OCI-LY3 (cell line): ENCODE results near the gene FAM83G.

ENCODE experiments used
- H2AFZ ChIP-seq: fragments of 200-600, 300-600 bp; shearing (Covaris generic); 2 replicates; pipeline ENCODE4 v1.6.0; 2014; ENCODE audit warnings: antibody characterized with exemption, low read depth, low read length
- H3K27ac ChIP-seq: fragments of 200-600, 300-600 bp; sonication (generic); 2 replicates; pipeline ENCODE4 v1.5.1; 2014; ENCODE audit warnings: mild to moderate bottlenecking, low read length, moderate library complexity, mixed read lengths
- H3K27me3 ChIP-seq: fragments of 200-600, 300-600 bp; sonication (generic); 2 replicates; pipeline ENCODE4 v1.6.1; 2014; ENCODE audit warnings: low read depth, low read length, mixed read lengths
- H3K36me3 ChIP-seq: fragments of 200-600, 300-600 bp; sonication (generic); replicated peaks from 2 replicates; pipeline ENCODE3; 2014; ENCODE audit warnings: low read depth, low read length, mixed read lengths
- H3K4me1 ChIP-seq: fragments of 300-600, 200-600 bp; sonication (generic); 2 replicates; pipeline ENCODE4 v1.6.1; 2014; ENCODE audit warnings: low read length, mixed read lengths
- H3K4me2 ChIP-seq: fragments of 200-600, 300-600 bp; sonication (generic); 2 replicates; pipeline ENCODE4 v1.6.1; 2014; ENCODE audit warnings: low read length, mixed read lengths
- H3K4me3 ChIP-seq: fragments of 300-600, 200-600 bp; sonication (generic); 2 replicates; pipeline ENCODE4 v1.5.1; 2014; ENCODE audit warnings: antibody characterized with exemption, mild to moderate bottlenecking, low read length, moderate library complexity
- H3K79me2 ChIP-seq: fragments of 300-600, 200-600 bp; shearing (Covaris generic); 2 replicates; pipeline ENCODE4 v1.6.1; 2014; ENCODE audit warnings: mild to moderate bottlenecking, low read length, mixed read lengths
- H3K9ac ChIP-seq: fragments of 300-600, 200-600 bp; shearing (Covaris generic); 2 replicates; pipeline ENCODE4 v1.6.0; 2014; ENCODE audit warnings: mild to moderate bottlenecking, low read length, moderate library complexity
- H3K9me3 ChIP-seq: fragments of 200-600, 300-600 bp; shearing (Covaris generic); 2 replicates; pipeline ENCODE4 v1.6.1; 2014; ENCODE audit warnings: low read length, mixed read lengths; ENCODE audit not compliant: insufficient read depth
- H4K20me1 ChIP-seq: fragments of 200-600, 300-600 bp; sonication (generic); 2 replicates; pipeline ENCODE4 v1.6.1; 2016; ENCODE audit warnings: low read length, mixed read lengths; ENCODE audit not compliant: insufficient read depth
- EZH2phosphoT487 ChIP-seq: fragments of 200-600 bp; shearing (Covaris generic); IDR thresholded peaks from 2 replicates; pipeline ENCODE4 v1.6.1; 2018; ENCODE audit warnings: antibody characterized with exemption, mixed run types, low read depth
- TF ChIP-seq, protein P1 (sequence below): fragments of 200-600, 300-600 bp; sonication (generic); IDR thresholded peaks from 2 replicates; pipeline ENCODE4 v1.5.1; 2014; ENCODE audit warnings: antibody characterized with exemption, low read length, low read depth

FAM83G gene

DNA sequence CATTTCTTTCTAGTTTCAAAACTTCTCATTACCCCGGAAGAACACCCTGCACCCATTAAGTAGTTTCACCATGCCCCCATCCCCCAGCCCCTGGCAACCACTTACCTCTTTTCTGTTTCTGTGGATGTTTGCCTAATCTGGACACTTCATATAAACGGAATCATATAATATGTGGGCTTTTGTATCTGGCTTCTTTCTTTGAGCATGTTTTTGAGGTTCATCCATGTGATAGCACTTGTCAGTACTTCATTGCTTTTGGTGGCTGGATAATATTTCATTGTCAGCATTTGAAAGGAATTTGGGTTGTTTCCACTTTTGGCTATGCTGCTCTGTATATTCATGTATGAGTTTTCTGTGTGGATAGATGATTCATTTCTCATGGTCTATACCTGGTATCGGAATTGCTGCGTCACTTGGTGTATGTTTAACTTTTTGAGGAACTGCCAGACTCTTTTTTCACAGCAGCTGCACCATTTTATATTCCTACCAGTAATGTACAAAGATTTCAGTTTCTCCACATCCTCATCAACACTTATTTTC lies 82.6 kb downstream of the FAM83G start:
- Histone ChIP-seq H3K79me2 (peaks cover 51% of the 10 kb centered on the region), H2AFZ (no peak overlapping the region), H3K4me3 (peak overlapping the region; percentile 71), H3K36me3 (peaks cover 11% of the 10 kb centered on the region), H3K9ac (peak overlapping the region; percentile 99), H3K4me1 (peaks cover 61% of the 10 kb centered on the region), H3K9me3 (no peaks in the 10 kb centered on the region), H4K20me1 (no peaks in the 10 kb centered on the region), H3K27me3 (no peaks in the 10 kb centered on the region), H3K27ac (peak overlapping the region; percentile 100), H3K4me2 (peak overlapping the region; percentile 95)
- TF ChIP-seq EZH2phosphoT487 = no peak
- TF ChIP-seq, protein P1, sequence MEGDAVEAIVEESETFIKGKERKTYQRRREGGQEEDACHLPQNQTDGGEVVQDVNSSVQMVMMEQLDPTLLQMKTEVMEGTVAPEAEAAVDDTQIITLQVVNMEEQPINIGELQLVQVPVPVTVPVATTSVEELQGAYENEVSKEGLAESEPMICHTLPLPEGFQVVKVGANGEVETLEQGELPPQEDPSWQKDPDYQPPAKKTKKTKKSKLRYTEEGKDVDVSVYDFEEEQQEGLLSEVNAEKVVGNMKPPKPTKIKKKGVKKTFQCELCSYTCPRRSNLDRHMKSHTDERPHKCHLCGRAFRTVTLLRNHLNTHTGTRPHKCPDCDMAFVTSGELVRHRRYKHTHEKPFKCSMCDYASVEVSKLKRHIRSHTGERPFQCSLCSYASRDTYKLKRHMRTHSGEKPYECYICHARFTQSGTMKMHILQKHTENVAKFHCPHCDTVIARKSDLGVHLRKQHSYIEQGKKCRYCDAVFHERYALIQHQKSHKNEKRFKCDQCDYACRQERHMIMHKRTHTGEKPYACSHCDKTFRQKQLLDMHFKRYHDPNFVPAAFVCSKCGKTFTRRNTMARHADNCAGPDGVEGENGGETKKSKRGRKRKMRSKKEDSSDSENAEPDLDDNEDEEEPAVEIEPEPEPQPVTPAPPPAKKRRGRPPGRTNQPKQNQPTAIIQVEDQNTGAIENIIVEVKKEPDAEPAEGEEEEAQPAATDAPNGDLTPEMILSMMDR = no peak

DNA sequence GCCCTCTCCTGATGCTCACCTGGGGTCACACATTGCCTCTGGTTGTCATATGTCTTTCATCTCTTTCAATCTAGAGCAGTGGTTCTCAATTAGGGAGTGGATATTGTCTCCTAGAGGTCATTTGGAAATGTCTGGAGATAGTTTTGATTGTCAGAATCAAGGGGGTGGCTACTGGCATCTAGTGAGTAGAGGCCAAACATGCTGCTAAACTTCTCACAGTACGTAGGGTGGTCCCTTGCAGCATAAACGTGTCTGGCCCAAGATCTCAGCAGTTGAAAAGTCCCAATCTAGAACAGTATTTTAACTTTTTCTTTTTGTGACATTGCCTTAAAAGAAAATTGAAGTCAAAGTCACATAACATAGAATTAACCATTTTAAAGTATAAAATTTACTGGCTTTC lies 83.1 kb downstream of the FAM83G start:
- Histone ChIP-seq H3K4me2 (peak overlapping the region; percentile 95), H3K27ac (peak overlapping the region; percentile 100), H2AFZ (no peak overlapping the region), H3K4me1 (peaks cover 66% of the 10 kb centered on the region), H4K20me1 (no peaks in the 10 kb centered on the region), H3K27me3 (no peaks in the 10 kb centered on the region), H3K79me2 (peaks cover 51% of the 10 kb centered on the region), H3K9me3 (no peaks in the 10 kb centered on the region), H3K4me3 (peak overlapping the region; percentile 71), H3K36me3 (peaks cover 8% of the 10 kb centered on the region), H3K9ac (peak overlapping the region; percentile 99)
- TF ChIP-seq, protein P1 = no peak
- TF ChIP-seq EZH2phosphoT487 = no peak

DNA sequence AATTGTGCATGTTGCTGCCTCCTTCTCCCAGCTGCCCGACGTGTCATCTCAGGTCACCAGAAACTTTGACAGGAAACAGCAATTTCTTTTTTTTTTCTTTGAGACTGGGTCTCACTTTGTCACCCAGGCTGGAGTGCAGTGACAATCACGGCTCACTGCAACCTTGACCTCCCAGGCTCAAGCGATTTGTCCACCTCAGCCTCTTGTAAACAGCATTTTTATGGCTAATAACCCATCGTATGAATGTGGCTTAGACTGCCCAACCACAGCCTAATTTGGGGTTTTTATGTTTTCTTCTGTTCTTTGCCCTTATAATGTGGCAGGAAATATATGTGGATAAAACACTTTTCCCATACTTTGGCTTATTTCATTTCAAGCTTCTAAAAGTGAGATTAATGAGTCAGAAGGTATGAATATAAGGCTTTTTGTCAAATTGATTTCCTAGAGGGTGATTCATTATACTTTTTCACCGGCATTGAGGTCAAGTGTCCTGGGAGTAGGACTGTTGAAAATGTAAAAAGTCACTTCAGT lies 83.6 kb downstream of the FAM83G start:
- Histone ChIP-seq H3K4me1 (peaks cover 72% of the 10 kb centered on the region), H3K27ac (peak overlapping the region; percentile 100), H3K79me2 (peaks cover 51% of the 10 kb centered on the region), H3K27me3 (no peaks in the 10 kb centered on the region), H3K9me3 (no peaks in the 10 kb centered on the region), H3K36me3 (peaks cover 8% of the 10 kb centered on the region), H2AFZ (no peak overlapping the region), H3K4me3 (peak overlapping the region; percentile 71), H4K20me1 (no peaks in the 10 kb centered on the region), H3K9ac (peak overlapping the region; percentile 99), H3K4me2 (peak overlapping the region; percentile 95)
- TF ChIP-seq, protein P1 = no peak
- TF ChIP-seq EZH2phosphoT487 = no peak

DNA sequence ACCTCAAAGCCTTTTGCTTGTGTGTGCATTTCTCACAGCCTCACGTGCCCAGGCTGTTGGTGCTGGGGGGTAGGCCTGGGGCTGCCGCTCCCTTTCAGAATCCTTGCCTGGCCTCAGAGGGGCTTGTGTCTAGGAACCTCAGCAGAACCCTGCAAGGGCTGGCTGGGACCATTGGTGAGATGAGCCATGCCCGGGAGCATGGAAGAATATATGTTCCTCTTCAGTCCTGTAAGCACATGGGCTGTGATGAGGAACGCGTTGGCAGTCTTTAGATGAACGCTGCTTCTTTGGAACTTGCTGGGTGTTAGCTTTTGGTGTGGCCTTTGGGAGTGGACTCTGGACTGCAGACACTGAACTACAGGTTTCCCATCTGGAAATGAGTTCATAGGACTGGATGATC lies 84.6 kb downstream of the FAM83G start:
- Histone ChIP-seq H3K9me3 (no peaks in the 10 kb centered on the region), H3K36me3 (peaks cover 9% of the 10 kb centered on the region), H3K4me2 (peak overlapping the region; percentile 26), H3K79me2 (peaks cover 45% of the 10 kb centered on the region), H2AFZ (no peak overlapping the region), H3K27me3 (no peaks in the 10 kb centered on the region), H3K27ac (peak overlapping the region; percentile 100), H3K4me3 (peak overlapping the region; percentile 16; the same call in 1 of the 2 replicates), H4K20me1 (no peaks in the 10 kb centered on the region), H3K9ac (peak overlapping the region; percentile 70), H3K4me1 (peaks cover 78% of the 10 kb centered on the region)
- no peak for TF ChIP-seq EZH2phosphoT487
- TF ChIP-seq, protein P1 = no peak
